WERI-Rb-1 (cell line): ENCODE results near the gene TM2D1.

ENCODE experiments used
- DNase-seq: peaks from one replicate; pipeline ENCODE4 v3.0.0-alpha.2; 2020
- H3K27ac ChIP-seq: fragments of 250-450 bp; sonication (Bioruptor Pico); 2 replicates; pipeline ENCODE4 v1.5.1; 2020; ENCODE audit warnings: mild to moderate bottlenecking, moderate library complexity
- H3K27me3 ChIP-seq: fragments of 250-450 bp; sonication (Bioruptor Pico); 2 replicates; pipeline ENCODE4 v1.5.1; 2021; ENCODE audit warnings: mild to moderate bottlenecking, low read depth, moderate library complexity; ENCODE audit not compliant: insufficient read depth, severe bottlenecking
- H3K36me3 ChIP-seq: fragments of 250-450 bp; sonication (Bioruptor Pico); 2 replicates; pipeline ENCODE4 v1.5.1; 2020; ENCODE audit warnings: mild to moderate bottlenecking, moderate library complexity
- H3K4me3 ChIP-seq: 2 replicates; pipeline ENCODE4 v1.5.1; 2011; ENCODE audit warnings: low read depth, mild to moderate bottlenecking, control low read depth, low read length
- H3K9me3 ChIP-seq: fragments of 250-450 bp; sonication (Bioruptor Pico); 2 replicates; pipeline ENCODE4 v1.5.1; 2021; ENCODE audit warnings: mild to moderate bottlenecking, moderate library complexity; ENCODE audit not compliant: severe bottlenecking
- TF ChIP-seq, protein P1 (sequence below): IDR thresholded peaks from 2 replicates; pipeline ENCODE4 v1.5.1; 2011; ENCODE audit warnings: low read depth, mild to moderate bottlenecking, control low read depth, inconsistent platforms, low read length

The TM2D1 gene

DNA sequence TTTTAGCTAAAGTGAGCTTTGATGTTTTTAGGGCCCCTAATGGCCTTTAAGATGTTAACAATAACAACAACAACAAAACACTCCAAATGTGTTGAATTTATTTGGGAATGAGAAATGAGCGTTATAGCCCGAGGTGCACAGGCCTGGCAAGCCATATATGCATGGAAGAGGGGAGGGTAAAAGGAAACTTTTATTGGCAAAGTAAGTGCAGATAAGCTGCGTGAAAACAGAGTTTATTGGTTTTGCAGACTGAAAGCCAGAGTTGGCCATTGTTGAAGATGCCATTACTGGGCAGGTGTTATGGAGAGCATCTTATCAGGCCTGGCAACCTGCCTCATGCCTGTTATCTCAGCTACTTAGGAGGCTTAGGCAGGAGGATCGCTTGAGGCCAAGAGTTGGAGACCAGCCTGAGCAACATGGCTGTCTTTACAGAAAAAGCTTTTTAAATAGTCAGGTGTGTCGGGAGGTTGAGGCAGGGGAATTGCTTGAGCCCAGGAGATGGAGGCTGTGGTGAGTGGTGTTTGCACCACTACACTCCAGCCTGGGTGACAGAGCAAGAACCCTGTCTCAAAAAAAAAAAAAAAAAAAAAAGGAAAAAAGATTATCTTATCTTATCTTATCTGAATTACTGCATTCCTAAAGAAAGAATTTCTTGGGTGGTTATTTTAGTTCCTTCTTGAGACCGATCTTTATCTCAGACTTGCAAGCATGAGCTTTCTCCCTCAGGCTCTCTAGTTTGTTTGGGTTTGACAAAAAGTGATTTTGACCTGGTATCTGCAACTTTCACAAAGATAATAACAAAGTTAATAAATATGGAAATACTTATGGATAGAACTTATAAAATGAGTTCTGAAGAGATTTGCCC, 19.0 kb upstream of the TM2D1 start:
- Histone ChIP-seq H3K27me3 (no peaks in the 10 kb centered on the region), H3K9me3 (no peaks in the 10 kb centered on the region), H3K27ac (no peak overlapping the region), H3K4me3 (no peak overlapping the region), H3K36me3 (no peaks in the 10 kb centered on the region)
- no peak for DNase-seq
- TF ChIP-seq, protein P1, sequence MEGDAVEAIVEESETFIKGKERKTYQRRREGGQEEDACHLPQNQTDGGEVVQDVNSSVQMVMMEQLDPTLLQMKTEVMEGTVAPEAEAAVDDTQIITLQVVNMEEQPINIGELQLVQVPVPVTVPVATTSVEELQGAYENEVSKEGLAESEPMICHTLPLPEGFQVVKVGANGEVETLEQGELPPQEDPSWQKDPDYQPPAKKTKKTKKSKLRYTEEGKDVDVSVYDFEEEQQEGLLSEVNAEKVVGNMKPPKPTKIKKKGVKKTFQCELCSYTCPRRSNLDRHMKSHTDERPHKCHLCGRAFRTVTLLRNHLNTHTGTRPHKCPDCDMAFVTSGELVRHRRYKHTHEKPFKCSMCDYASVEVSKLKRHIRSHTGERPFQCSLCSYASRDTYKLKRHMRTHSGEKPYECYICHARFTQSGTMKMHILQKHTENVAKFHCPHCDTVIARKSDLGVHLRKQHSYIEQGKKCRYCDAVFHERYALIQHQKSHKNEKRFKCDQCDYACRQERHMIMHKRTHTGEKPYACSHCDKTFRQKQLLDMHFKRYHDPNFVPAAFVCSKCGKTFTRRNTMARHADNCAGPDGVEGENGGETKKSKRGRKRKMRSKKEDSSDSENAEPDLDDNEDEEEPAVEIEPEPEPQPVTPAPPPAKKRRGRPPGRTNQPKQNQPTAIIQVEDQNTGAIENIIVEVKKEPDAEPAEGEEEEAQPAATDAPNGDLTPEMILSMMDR: no peak

DNA sequence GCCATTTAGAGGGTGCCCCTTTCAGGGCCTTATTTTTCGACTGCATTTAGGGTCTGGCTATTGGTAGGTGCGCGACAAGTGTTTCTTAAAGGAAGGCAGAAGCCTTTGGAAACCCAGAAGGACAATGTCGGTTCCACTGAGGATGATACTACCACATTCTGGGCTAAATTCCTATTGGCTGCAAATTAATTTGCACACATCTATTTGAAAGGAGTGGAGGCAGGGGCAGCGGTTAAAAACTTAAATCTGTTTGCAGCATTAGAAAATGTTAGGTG, 18.4 kb upstream of the TM2D1 start:
- Histone ChIP-seq H3K9me3 (no peaks in the 10 kb centered on the region), H3K36me3 (no peaks in the 10 kb centered on the region), H3K27ac (no peak overlapping the region), H3K27me3 (no peaks in the 10 kb centered on the region), H3K4me3 (no peak overlapping the region)
- no peak for DNase-seq
- TF ChIP-seq, protein P1: no peak

DNA sequence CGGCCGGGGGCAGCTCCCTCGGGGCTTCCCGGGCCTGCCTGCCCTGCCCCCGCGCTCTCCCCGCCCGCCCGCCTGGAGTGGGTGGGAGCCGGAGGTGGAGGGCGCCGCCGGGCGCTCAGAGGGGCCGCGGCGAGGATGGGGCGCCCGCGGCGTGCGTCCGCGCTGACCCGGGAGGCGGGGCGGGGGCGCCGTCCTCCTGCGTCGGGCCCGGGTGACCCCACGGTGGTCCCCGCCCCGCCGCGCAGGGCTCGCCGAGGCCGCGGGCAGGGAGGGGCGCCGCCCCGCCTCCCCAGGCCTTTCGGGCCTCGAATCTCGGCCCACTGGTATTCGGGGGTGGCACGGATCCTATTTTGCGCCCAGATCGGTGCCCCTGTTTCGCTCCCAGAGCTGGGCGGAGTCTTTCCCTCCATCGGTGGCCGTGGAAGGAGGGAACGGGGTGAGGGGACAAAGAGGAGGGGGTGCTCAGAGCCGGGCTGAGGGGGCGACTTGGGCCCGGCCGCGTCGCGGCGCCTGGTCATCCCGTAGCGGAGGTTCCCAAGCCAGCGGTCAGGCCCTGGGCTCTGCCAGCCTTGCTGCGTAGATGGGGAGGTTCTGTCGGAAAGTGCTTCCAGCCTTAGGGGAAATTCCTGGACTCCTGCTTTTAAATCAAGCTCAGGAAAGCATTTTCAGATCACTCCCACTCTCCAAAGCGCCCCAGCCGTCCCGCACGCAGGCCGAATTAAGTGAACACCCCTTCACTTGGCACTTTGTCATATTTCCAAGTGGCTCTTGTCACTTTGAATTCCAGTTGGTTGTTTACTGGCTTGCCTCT, 17.9 kb upstream of the TM2D1 start:
- Histone ChIP-seq H3K4me3 (peak overlapping the region; percentile 75), H3K27me3 (no peaks in the 10 kb centered on the region), H3K9me3 (no peaks in the 10 kb centered on the region), H3K36me3 (no peaks in the 10 kb centered on the region), H3K27ac (no peak overlapping the region; the same call in 1 of the 2 replicates)
- DNase-seq: peak; percentile 55
- TF ChIP-seq, protein P1: no peak

DNA sequence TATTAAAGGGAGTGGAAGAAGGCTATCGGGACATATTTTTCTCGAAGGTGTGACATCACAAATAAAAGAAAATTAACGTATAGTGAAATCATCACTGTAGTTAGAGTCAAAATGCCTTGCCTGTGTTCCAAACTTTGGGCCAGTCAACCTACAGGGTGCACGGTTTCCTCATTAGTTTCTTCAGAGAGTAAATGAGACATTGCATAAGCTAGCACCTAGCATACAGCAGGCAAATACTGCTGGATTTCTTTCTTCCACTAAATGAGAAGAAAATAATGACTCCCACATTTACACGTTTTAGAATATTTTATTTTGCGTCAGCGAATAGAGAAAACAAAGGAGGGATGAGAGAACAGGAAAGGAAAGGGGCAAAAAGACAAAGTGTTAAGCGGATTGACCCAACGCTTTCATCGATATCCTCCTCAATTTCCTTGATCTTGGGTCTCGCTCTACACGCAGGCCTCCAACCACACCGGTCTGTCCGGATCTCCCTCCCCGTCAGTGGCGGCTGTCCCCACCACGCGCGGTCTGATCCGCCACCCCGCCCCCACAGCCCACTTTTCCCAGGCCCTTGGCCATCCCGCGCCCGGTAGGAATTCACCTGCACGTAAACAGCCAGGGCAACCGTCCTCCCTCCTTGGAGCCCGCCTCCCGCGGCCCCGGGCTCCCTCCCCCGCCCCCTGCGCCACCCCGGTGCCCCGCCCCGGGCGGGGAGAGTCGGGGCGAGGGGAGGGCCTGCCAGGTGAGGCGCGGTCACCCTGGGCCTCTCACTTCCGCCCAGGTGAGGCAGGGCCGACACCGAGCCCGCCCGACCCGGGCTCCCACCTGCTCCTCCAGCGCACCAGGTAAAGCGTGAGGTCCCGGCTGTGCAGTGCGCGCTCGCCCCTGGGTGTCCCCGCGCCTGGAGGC, 17.0 kb upstream of the TM2D1 start, which contains the start of gene PATJ:
Gene PATJ, plus strand, starts transcription at position 770 of the 909 bp plus-strand sequence. CDS start 20,413 bp downstream, outside the sequence.
- H3K27ac ChIP-seq: peak within 1 kb of the TSS; percentile 44
- peak within 1 kb of the TSS; percentile 75 for H3K4me3 ChIP-seq
- H3K9me3 ChIP-seq: no peaks in the 10 kb centered on the region
- H3K27me3 ChIP-seq: no peaks in the 10 kb centered on the region
- no peaks in the 10 kb centered on the region for H3K36me3 ChIP-seq
- peak; percentile 78 for DNase-seq
- TF ChIP-seq, protein P1: no peak
